HG03457 (cell line): ENCODE data around the gene PGBD4.

Source experiments
- ATAC-seq: cut with Tn5 transposase; IDR thresholded peaks from one replicate; pipeline ENCODE4 v1.9.1; 2021; ENCODE audit warnings: moderate number of reproducible peaks; ENCODE audit not compliant: unreplicated experiment

Gene PGBD4

DNA sequence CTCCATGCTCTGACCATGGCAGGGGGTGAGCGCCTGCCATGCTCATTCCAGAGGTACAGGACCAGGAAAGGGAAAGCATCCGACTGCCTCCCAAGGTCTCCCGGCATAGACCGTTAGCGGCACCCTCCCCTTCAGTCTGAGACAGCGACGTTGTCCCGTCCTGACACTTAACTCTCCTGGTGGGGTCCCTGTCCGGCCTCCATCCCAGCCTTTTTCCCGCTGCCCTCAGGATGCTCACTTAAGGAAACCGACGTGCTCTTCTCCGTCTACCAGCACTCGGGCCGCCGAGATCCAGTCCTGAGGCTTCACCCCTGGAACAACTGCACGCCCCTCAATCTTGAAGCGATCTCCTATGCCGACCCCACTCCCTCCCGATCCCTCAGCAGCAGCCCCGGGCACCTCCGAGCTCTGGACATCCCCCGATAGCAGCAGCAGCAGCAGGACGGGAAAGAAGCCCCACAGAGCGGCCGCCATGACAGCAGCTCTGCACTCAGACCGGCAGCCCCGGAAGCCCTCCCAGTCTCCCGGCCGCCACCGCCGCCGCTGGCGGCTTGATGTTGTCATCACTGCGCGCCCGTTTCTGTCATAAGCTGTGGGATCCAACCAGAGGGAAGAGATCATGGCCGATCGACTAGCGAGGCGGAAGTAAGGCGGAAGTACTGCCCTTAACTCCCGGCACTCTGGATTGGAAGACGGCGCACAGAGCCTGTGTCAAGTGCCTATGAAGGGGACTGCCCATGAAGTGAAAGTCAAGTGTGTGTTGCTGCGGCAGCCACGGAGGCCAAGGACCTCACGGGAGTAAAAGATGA, at the start of gene PGBD4, which contains the start of gene EMC7:
Gene PGBD4, plus strand, starts transcription at position 718 of the 809 bp plus-strand sequence. CDS start 449 bp downstream, outside the sequence.
Gene EMC7, minus strand, starts transcription at position 497 of the 809 bp plus-strand sequence. Its CDS starts 23 bp downstream, at position 474.
- ATAC-seq, result peak; percentile 89

DNA sequence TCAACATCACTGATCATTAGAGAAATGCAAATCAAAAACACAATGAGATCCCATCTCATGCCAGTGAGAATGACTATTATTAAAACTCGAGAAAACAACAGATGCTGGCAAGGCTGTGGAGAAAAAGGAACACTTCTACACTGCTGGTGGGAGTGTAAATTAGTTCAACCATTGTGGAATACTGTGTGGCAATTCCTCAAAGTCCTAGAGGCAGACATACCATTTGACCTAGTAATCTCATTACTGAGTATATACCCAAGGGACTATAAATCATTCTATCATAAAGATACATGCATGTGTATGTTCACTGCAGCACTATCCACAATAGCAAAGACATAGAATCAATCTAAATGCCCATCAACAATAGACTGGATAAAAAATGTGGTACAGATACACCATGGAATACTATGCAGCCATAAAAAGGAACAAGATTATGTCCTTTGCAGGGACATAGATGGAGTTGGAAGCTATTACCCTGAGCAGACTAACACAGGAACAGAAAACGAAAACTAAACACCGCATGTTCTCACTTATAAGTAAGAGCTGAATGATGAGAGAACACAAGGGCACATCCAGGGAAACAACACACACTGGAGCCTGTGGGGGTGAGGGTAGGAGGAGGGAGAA, 47.7 kb upstream of the PGBD4 start:
- no peak for ATAC-seq

DNA sequence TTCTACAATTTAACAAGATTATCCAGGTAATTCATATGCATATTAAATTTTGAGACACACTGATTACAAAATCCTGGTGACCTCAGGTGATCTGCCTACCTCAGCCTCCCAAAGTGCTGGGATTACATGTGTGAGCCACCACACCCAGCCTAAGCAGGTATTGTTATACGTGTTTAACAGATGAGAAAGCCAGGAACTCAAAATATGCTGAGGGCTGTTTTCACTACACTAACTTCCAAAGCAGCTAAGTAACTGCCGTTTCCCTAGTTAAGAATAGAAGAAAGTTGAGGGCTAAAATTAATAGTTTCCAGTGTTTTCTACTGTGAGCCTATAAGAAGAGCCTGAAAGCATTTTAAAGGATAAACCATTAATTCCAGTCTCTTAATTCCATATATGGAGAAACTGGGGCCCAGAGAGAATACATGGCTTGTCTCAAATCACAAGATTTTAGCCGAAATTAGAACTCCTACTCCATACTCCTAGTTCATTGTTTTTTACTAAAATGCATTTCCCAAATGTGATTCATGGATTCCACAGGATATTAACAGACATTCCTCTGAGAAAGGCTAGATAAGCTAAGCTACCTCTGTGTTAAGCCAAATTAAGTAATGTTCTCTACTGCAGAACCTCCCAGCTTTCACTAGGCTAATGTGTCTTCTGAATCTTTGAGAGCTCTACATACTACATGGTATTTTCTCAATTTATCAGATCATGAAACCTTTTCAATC, 45.9 kb upstream of the PGBD4 start:
- no peak for ATAC-seq

DNA sequence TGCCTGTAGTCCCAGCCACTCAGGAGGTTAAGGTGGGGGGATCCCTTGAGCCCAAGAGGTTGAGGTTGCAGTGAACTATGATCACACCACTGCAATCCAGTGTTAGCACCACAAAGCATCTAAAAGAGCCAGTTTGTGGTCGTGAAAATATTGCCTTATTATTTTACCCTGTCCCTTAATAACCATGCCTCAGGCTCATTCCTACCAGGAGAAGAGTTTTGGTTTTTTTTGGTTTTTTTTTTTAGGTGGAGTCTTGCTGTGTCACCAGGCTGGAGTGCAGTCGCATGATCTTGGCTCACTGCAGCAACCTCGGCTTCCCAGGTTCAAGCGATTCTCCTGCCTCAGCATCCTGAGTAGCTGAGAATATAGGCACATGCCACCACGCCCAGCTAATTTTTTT, 45.0 kb upstream of the PGBD4 start:
- no peak for ATAC-seq

DNA sequence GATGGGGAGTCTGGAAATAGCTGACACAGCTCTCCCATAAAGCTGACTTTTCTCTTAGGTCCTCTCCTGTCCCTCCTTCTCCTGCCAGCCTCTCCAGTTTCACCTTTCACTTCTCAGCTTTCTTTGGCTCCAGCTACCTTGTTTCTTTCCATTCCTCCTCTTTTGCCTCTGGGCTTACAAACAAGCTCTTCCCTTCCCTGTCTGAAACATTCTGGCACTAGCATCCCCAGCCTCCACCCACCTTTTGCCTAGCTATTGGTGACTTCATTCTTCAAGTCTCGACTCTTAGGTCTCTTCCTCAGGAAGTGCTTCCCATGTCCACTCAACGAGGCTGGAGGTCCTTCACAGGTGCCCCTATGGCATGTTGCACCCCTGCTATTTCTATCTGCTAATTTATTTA, 42.4 kb upstream of the PGBD4 start:
- ATAC-seq, result no peak

DNA sequence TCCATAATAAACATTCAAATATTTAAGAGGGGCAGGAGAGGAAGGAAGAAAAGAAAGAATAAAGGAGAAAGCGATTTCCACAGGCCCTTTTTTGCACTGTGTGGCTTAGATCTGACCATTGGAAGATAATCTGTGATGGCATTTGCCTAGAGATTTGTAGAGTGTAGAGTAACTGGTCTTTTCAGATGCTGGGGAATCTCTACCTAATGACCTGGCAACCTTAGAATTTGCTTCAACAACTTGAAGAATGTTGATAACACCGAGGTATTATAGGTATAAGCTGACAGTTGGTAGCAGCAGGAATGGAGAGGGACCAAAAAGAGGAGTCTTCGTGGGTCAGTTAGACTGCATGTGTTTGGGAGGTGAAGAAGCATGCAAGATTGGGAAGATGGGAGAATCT, 41.9 kb upstream of the PGBD4 start:
- ATAC-seq, result no peak

DNA sequence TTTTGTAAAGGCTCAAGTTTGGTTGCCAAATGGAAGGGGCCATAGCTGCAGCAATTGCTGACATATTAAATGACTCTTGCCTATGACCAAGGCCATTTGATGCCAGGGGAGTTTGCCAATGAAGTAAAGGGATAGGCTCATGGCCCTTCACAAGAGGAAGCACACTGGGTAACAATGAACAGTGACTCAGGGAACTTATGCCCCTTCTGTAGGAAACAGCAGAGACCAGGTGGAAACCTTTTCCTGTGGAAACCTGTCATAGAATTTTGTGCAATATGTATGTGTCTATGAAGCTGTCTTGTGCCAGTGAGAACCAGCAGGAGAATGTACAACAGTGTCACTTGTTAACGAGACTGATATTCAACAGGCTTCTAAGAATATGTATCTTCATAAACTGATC, 37.4 kb upstream of the PGBD4 start:
- no peak for ATAC-seq

DNA sequence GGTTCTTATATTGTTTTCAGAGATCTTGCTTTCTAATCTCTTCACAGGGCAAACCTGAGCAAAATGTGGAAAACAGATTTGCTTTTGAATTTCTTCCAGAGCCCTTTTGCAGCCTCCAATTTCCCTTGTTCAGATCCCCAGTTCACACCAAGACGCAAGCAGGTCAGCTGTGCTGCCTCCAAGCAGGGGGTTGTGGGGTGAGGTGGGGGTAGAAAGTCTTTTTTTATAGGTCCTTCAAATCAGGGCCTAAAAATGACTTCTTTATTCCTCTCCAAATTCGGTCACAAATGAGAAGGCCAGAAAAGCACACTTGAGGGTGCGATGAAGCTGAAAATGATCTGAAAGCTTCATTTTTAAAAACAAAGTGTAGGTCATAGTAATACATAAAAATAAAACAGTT, 36.6 kb upstream of the PGBD4 start:
- no peak for ATAC-seq

DNA sequence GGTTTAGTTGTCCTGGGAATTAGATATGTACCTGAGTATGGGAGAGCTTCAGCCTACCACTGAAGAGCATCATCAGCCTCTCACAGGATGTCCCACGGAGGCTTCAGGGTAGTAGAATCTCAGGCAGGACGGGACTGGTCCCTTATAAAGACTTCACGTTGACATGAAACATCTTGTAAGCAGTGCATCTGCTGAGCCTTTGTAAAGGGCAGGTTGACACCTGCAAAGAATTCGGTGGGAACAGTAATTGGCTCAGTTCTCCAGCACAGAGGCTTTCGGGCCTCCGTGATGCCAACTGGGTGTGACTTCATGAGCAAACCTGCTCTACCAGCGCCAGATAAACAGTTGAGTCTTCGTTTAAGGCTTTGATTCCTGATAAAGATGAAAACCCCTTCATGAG, 35.9 kb upstream of the PGBD4 start:
- ATAC-seq, result no peak

DNA sequence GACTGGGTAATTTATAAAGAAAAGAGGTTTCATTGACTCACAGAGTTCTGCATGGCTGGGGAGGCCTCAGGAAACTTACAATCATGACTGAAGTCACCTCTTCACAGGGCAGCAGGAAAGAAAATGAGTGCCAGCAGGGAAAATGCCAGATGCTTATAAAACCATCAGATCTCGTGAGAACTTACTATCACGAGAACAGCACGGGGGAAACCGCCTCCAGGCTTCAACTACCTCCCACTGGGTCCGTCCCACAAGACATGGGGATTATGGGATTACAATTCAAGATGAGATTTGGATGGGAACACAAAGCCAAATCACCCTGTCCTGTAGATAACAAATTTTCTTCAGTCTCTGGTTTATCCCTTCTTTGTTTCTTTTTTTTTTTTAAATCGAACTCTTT, 31.9 kb upstream of the PGBD4 start:
- ATAC-seq, result no peak

DNA sequence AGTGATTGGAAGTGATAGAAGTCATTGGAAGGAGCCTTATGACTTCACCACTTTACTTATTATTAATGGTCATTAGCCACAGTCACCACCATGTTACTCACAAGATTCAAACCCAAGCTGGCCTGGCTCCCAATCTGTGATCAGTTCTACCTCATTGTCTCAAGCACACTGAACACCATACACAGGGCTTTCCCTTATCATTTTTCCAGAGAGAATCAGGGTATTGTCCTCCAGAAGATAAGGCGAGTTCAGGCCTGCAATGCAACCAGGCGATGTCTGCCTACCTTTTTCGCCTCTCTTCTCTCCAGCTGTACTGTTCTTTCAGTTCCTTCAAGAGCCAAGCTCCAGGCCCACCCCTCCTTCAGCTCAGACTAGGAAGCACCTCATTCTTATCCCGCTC, 25.1 kb upstream of the PGBD4 start:
- ATAC-seq, result no peak

DNA sequence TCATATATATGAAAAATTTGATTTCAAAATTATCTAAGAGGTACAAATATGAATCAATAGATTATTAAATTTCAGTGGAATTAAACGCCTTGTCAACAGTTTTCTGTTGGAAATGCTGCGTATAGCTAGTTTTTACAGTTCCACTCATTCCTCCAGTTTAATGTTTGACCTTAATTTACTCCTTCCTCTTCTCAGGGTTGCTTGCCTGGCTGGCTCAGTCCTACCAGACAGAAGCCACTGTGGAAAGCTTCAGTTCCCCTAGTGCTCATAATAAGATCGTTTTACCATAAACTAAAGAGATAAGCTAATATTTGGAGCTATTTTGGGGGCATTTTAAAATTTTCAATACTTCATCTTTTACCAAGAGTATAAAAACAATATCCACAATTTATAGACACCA, 23.0 kb upstream of the PGBD4 start:
- no peak for ATAC-seq

DNA sequence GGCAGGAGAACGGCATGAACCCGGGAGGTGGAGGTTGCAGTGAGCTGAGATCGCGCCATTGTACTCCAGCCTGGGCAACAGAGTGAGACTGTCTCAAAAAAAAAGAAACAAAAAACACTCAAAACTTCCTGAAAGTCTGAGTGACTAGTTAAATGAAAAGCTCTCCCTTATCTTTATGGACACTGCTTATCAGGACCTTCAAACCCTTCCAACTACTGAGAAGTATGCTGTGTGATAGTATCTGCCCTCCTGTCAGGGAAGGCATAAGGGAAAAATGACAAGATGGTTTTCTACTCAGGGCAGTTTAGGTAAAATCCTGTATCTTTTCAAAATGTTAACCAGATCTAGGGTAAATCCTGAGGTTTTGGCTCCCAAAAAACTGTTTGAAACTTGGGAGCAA, 22.0 kb upstream of the PGBD4 start:
- ATAC-seq, result no peak

DNA sequence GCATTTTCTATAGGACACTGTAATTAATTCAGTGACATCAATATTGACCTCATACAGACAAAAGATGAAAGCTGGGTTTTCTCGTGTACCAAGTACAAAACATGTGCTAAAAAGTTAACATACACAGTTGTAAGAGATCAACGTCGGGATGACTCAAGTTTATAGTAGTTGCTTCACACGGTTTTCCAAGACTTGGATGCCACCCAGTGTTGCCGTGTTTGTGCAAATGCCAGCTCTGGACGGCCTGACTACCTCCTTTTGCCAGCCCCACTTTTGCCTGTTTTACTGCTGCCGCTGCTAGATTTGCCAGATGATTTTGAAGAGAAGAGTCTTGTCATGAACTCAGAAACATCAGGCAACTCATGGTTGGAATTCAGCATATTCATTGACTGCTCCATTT, 17.8 kb upstream of the PGBD4 start:
- ATAC-seq, result no peak

DNA sequence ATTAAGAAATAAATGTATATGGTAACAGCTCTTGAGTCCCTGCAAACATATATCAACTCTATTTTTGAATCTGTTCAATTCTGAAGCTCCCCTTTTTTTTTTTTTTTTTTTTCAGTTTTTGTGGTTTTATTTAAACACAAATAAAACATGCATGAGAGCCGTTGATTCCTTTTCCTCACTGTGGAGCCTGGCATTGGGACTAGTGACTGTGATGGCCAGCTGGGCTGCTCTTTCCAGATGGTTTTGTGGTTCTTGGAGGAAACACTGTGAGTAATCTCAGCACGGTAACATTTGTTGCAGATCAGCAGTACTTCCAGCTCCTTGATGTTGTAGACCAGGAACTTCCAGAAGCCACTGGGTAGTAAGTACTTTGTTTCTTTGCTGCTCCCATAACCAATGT, 16.1 kb upstream of the PGBD4 start:
- ATAC-seq, result no peak

DNA sequence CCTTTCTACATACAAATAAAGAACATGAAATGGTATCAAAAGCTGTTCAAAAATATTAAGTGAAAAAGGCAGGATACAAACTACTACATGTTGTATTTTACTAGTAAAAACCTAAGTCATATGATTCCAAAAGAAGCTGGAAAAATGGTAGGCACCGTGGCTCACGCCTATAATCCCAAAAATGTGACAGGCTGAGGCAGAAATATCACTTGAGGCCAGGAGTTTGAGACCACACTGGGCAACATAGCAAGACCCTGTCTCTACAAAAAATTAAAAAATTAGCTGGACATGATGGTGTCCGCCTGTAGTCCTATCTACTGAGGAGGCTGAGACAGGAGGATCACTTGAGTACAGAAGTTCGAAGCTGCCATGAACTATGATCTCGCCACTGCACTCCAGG, 2.0 kb upstream of the PGBD4 start:
- ATAC-seq, result no peak

DNA sequence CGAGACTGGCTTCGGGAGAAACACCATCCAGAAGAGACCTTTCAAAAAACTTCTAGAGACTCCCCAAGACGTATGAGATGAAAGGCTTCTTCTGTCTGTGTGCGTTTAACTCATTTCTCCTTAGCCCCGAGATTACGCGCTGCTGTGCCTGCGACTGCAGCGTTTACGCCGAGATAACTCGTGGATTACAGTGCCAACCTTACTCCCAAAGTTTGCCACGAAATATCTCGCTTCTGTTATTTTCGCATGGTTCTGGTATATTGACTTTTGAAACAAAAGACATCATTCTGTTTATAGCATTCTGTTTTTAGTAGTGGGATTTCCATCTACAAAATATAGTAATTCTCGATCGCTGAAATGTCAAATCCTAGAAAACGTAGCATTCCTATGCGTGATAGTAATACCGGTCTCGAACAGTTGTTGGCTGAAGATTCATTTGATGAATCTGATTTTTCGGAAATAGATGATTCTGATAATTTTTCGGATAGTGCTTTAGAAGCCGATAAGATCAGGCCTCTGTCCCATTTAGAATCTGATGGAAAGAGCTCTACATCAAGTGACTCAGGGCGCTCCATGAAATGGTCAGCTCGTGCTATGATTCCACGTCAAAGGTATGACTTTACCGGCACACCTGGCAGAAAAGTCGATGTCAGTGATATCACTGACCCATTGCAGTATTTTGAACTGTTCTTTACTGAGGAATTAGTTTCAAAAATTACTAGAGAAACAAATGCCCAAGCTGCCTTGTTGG, 467 bp downstream of the PGBD4 start:
- ATAC-seq, result no peak

DNA sequence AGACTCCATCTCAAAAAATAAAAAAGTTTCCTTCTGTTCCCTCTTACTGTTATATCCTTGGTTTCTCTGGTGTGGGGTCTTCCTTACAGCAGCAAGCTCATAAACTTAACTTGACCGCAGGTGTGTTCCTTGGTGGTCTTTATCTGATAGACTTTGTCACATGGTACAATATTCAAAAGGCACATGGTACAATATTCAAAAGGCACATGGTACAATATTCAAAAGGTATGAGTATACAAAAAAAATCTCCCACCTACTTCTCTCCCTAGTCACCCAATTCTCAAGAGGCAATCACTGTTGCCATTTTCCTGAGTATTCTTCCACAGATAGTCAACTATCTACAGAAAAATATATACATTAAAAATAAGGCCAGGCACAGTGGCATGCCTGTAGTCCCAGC, 4.5 kb downstream of the PGBD4 start:
- ATAC-seq, result no peak

DNA sequence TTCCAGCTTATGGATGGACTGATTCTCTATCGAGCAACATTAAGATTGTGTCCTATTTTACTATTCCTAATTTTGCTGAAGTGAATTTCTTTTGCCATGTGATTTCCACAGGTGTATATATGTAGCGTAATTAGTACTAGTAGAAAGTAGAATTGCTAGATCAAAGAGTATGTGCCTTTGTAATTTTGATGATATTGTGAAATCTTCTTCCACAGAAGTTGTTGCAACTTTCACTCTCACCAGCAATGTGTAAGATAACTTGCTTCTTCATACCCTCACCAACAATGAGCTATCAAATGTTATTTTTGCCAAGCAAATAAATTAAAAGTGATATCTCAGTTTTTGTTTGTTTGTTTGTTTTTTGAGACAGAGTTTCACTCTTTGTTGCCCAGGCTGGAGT, 5.4 kb downstream of the PGBD4 start:
- no peak for ATAC-seq

DNA sequence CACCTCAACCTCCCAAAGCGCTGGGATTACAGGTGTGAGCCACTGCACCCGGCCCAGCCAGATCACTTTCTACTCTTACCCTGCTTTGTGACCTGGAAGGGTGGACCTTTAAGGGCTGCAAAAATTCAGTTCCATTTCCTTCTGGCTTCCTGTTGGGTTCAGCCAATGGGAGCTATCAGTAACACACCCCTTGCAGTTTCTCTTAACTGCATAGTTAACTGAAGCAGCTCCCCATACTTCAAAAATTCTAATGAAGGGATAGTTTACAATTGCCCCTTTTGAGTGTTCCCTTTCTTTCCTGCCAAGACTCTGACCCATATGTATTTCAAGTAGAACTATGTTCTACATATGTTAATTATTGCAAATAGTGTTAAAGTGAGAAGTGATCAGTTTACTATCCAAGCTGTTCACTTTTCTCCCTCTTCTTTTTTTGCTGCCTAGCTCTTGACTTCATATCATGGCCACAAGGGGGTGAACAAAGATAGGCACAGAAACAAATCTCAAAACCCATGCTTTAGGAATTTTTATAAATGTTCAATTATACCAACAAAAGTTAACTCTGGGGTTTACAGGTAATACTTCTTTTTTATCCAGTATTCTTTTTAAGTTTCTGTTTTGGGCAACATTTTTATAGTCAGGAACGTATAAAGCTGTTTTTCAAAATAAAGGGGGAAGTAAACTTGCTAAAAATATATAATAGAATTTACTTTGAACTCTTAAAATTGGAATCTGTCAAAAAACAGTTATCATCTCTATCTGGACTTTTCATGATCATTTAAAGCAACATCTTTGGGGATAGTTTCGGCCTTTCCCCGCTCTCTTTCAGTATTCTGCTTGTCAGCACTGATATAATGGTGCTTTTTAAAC, 8.1 kb downstream of the PGBD4 start:
- ATAC-seq, result no peak
